Superior temporal gyrus (tissue), 1 donor: Measurements from ENCODE around the gene EBF3.

ENCODE experiments used
- DNase-seq: peaks from one replicate; pipeline ENCODE4 v3.0.0-alpha.2; 2016; ENCODE audit errors: extremely low spot score

The EBF3 gene

GRCh38 chr10:129942936-129943715 is 20.9 kb downstream of the EBF3 start:
- DNase-seq = no peak

GRCh38 chr10:129942391-129942790 is 21.7 kb downstream of the EBF3 start:
- DNase-seq = no peak

GRCh38 chr10:129942019-129942277 is 22.1 kb downstream of the EBF3 start:
- DNase-seq = no peak

- DNase-seq = no peak
These were observed 22.7 kb downstream of the EBF3 start for GRCh38 chr10:129941199-129942018.

- DNase-seq = no peak
These were observed 23.4 kb downstream of the EBF3 start for GRCh38 chr10:129940617-129941198.

- DNase-seq = no peak
These were observed 24.4 kb downstream of the EBF3 start for GRCh38 chr10:129939416-129940275.

GRCh38 chr10:129938460-129938859 is 25.6 kb downstream of the EBF3 start:
- DNase-seq = no peak

- no peak for DNase-seq
These were observed 26.7 kb downstream of the EBF3 start for GRCh38 chr10:129937351-129937751.

- no peak for DNase-seq
These were observed 27.2 kb downstream of the EBF3 start for GRCh38 chr10:129936923-129937300.

GRCh38 chr10:129936266-129936922 is 27.7 kb downstream of the EBF3 start:
- no peak for DNase-seq

GRCh38 chr10:129935867-129936152 is 28.3 kb downstream of the EBF3 start:
- DNase-seq = no peak

- no peak for DNase-seq
These were observed 28.8 kb downstream of the EBF3 start for GRCh38 chr10:129935102-129935866.

GRCh38 chr10:129934196-129934925 is 29.7 kb downstream of the EBF3 start:
- no peak for DNase-seq

- no peak for DNase-seq
These were observed 30.5 kb downstream of the EBF3 start for GRCh38 chr10:129933456-129934092.

GRCh38 chr10:129932751-129933433 is 31.2 kb downstream of the EBF3 start:
- DNase-seq = no peak

GRCh38 chr10:129932182-129932581 is 31.9 kb downstream of the EBF3 start:
- no peak for DNase-seq

GRCh38 chr10:129929343-129930292 is 34.5 kb downstream of the EBF3 start:
- DNase-seq = no peak
